ENCODE results near the gene PSMB3.

The PSMB3 gene

DNA sequence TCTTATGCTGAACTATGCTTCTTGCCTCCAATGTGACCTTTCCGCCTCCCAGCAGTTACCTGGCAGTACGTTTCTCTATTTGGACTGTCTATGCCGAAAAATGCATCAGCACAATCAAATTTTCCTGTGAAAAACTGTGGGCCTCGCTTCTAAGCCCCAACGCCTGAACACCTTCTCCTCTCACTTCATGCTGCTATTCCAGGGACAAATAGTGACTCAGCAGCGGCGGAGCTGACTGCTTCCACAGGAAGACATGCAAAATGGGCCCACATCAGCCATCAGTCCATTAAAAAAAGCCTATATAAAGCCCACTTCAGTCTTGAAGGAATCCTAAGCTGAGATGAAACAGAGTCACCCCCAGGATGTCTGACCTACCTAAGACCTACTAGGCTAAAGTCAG is 57.3 kb downstream of the PSMB3 start:
- Histone ChIP-seq H3K9me2 (replicated peaks; ENCODE audit: control insufficient read depth, low read length) (no peaks in the 10 kb centered on the region), H3K36me3 (ENCODE audit: control insufficient read depth, low read length) (peaks cover 59% of the 10 kb centered on the region), H3K4me1 (ENCODE audit: control insufficient read depth, low read length) (peaks cover 10% of the 10 kb centered on the region), H3K9me3 (ENCODE audit: control insufficient read depth, insufficient read depth, low read length) (no peaks in the 10 kb centered on the region), H4K20me1 (ENCODE audit: control insufficient read depth, insufficient read depth, low read depth, low read length) (no peaks in the 10 kb centered on the region), H3K4me2 (ENCODE audit: low read length) (no peak overlapping the region), H3F3A (ENCODE audit: control insufficient read depth, insufficient read depth) (no peaks in the 10 kb centered on the region), H3K4me3 (ENCODE audit: low read length) (no peak overlapping the region), H3K79me2 (ENCODE audit: control insufficient read depth, low read length) (no peaks in the 10 kb centered on the region), H3K27me3 (ENCODE audit: control insufficient read depth, low read length) (no peaks in the 10 kb centered on the region), H3K27ac (ENCODE audit: low read depth, low read length) (no peak overlapping the region)
- TF ChIP-seq EZH2phosphoT487 (IDR thresholded peaks at IDR 0.05; ENCODE audit: borderline replicate concordance, low read length) (no peak), CTCF (IDR thresholded peaks at IDR 0.05; ENCODE audit: low read depth, low read length, poor library complexity, severe bottlenecking) (no peak)
